ENCODE data around the gene ILKAP.
"Not testable (repeated sequence)": the region's sequence is repeated elsewhere in the genome, so short reads cannot be mapped to it uniquely, and the experiment has no call there.

The ILKAP gene

DNA sequence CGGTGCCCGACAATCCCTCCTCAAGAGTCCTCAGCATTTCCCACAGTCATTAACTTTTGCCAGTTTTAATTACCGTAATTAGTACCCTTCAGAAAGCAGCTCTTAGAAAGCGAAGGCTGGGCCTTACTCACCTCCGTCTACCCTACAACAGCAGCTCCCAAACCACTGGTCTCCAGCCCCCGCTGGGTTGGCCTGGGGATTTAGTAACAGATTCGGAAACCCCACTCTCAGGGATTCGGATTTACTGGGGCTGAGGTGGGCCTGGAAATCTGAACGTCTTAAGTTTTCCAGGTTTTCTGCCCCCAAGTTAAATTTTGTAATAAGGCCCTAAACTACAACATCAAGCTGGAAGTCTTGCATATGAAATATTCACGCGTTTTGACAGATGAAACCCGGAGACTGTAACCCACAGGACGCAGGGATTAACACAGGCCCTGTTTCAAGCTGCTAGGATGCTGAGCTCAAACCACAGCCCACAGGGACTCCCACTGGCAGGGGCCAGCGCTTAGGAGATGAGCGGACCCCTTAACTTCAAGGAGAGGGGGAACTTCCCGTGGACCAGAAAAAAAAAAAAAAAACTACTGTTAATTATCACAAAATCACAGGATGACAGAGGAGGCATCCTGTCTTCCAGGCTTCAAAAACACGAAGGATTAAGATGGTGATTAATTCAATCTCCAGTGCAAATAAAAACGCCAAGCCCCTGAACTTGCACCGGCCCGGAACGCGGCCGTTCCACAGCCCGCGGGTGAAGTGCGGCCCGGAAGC, 985 bp downstream of the ILKAP start:
- ATAC-seq (replicated peaks): no peak
- Mint-ChIP-seq H3K27ac (peak overlapping the region; percentile 90 to 91), H3K4me3 (peak overlapping the region; percentile 85), H3K4me1 (ENCODE audit: low read depth in 2 of 2) (peaks cover 38 to 47% of the 10 kb centered on the region in 2 donors), H3K36me3 (ENCODE audit: insufficient read depth) (peaks cover 11% of the 10 kb centered on the region), H3K27me3 (no peaks in the 10 kb centered on the region), H3K9me3 (no peaks in the 10 kb centered on the region)
- DNase-seq: peak in 1 of 3 experiments; percentile 10

- Mint-ChIP-seq H3K9me3 (no peaks in the 10 kb centered on the region), H3K27me3 (no peaks in the 10 kb centered on the region), H3K27ac (no peak overlapping the region), H3K4me1 (ENCODE audit: low read depth in 2 of 2) (peaks cover 5 to 7% of the 10 kb centered on the region in 2 donors), H3K4me3 (no peak overlapping the region), H3K36me3 (ENCODE audit: insufficient read depth) (peaks cover 98% of the 10 kb centered on the region)
- ATAC-seq (replicated peaks) (no peak), DNase-seq (no peak)
Measured at GRCh38 chr2:238190445-238190844, 13.1 kb downstream of the ILKAP start.

DNA sequence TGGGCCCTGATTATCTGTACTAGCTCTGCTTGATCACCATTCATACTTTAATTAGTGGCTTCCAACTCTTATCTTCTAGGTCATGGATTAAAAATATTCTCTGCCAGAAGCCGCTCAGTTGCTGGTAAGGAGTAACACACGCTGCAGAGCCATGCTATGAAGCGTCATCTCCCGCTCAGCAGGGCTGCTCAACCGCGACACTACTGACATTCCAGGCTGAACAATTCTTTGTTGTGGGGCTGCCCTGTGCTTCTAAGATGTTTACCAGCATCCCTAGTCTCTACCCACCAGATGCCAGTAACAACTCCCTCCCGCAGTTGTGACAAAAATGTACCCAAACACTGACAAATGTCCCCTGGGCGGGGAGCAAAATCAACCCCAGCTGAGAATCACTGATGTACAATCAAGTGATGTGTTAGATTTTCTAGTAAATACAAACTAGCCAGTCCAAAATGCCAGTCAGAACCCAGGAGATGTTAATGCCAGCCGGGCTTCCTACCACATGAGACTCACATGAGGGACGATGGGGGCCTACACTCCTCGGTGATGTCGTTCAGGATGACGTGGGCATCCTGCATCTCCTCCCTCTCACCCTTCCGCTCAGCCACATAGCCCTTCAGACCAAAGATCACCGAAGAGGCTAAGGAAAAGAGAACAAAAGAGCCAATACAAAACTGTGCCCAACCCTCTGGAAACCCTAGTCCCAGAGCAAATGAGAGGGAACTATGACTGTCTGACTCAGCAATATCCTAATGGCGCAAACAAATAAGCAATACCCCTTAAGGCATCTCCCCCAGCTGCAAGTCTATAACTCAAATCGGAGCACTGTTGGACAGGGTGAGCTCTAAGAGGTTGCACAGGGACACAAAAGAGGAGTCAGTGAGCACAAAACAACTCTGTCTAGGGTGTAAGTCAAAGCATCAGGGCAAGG, 15.6 kb downstream of the ILKAP start:
- peaks cover 100% of the 10 kb centered on the region for H3K36me3 Mint-ChIP-seq (ENCODE audit: insufficient read depth)
- DNase-seq (no peak), ATAC-seq (replicated peaks) (no peak)
- H3K4me3 Mint-ChIP-seq: no peak overlapping the region
- H3K9me3 Mint-ChIP-seq: no peaks in the 10 kb centered on the region
- peaks cover 5 to 12% of the 10 kb centered on the region in 2 donors for H3K4me1 Mint-ChIP-seq (ENCODE audit: low read depth in 2 of 2)
- no peaks in the 10 kb centered on the region for H3K27me3 Mint-ChIP-seq
- H3K27ac Mint-ChIP-seq: peak overlapping the region in 1 of 2 donors; percentile 55

GRCh38 chr2:238183821-238184220, 19.7 kb downstream of the ILKAP start:
- no peak overlapping the region for H3K4me3 Mint-ChIP-seq
- peak overlapping the region in 1 of 2 donors; percentile 20 for H3K27ac Mint-ChIP-seq
- no peaks in the 10 kb centered on the region for H3K9me3 Mint-ChIP-seq
- no peak for DNase-seq
- H3K4me1 Mint-ChIP-seq (ENCODE audit: low read depth in 2 of 2): peaks cover 5 to 16% of the 10 kb centered on the region in 2 donors
- H3K36me3 Mint-ChIP-seq (ENCODE audit: insufficient read depth): peaks cover 100% of the 10 kb centered on the region
- peak; percentile 55 for ATAC-seq (replicated peaks)
- H3K27me3 Mint-ChIP-seq: no peaks in the 10 kb centered on the region

- Mint-ChIP-seq H3K4me3 (no peak overlapping the region), H3K9me3 (no peaks in the 10 kb centered on the region), H3K27me3 (no peaks in the 10 kb centered on the region), H3K4me1 (ENCODE audit: low read depth in 2 of 2) (peaks cover 5 to 16% of the 10 kb centered on the region in 2 donors), H3K36me3 (ENCODE audit: insufficient read depth) (peaks cover 97% of the 10 kb centered on the region), H3K27ac (peak overlapping the region in 1 of 2 donors; percentile 55)
- ATAC-seq (replicated peaks) (no peak), DNase-seq (no peak)
Measured at GRCh38 chr2:238182362-238182761, 21.1 kb downstream of the ILKAP start.

DNA sequence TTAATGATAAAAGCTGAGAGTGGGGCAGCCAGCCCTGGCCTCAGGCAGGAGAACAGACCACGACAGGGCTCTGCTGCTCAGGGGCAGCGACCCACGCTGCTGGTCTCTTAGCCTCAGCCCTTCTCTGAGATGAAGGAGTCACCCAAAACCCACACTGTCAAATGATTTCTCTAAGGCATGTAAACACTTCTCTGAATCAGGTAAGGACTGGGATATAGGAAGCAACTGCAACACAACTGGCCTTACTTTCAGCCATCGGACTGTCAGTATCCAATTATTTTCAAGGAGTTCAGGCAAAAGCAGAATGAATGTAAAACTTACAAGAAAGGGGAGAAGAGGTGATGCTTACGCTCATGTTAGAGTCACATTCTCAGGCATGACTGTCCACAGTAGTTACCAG, 22.9 kb downstream of the ILKAP start:
- Mint-ChIP-seq H3K27ac (no peak overlapping the region), H3K36me3 (ENCODE audit: insufficient read depth) (peaks cover 96% of the 10 kb centered on the region)

GRCh38 chr2:238176613-238177012, 26.9 kb downstream of the ILKAP start:
- Mint-ChIP-seq H3K9me3 (no peaks in the 10 kb centered on the region), H3K4me3 (no peak overlapping the region), H3K4me1 (ENCODE audit: low read depth in 2 of 2) (peaks cover 0 to 4% of the 10 kb centered on the region in 2 donors), H3K27ac (peak overlapping the region in 1 of 2 donors; percentile 42), H3K36me3 (ENCODE audit: insufficient read depth) (peaks cover 93% of the 10 kb centered on the region), H3K27me3 (no peaks in the 10 kb centered on the region)
- ATAC-seq (replicated peaks) (no peak), DNase-seq (no peak)

More for the DNA sequence above, 22.9 kb downstream of the ILKAP start:
- no peaks in the 10 kb centered on the region for H3K9me3 Mint-ChIP-seq
- H3K27me3 Mint-ChIP-seq: no peaks in the 10 kb centered on the region
- no peak for DNase-seq
- peaks cover 3 to 12% of the 10 kb centered on the region in 2 donors for H3K4me1 Mint-ChIP-seq (ENCODE audit: low read depth in 2 of 2)
- no peak for ATAC-seq (replicated peaks)
- H3K4me3 Mint-ChIP-seq: no peak overlapping the region

GRCh38 chr2:238174701-238175100, 28.8 kb downstream of the ILKAP start:
- ATAC-seq (replicated peaks) (no peak), DNase-seq (no peak)
- Mint-ChIP-seq H3K9me3 (no peaks in the 10 kb centered on the region), H3K4me1 (ENCODE audit: low read depth in 2 of 2) (peaks cover 0 to 4% of the 10 kb centered on the region in 2 donors), H3K4me3 (no peak overlapping the region), H3K36me3 (ENCODE audit: insufficient read depth) (peaks cover 92% of the 10 kb centered on the region), H3K27ac (peak overlapping the region in 1 of 2 donors; percentile 23), H3K27me3 (no peaks in the 10 kb centered on the region)

- peaks cover 88% of the 10 kb centered on the region for H3K36me3 Mint-ChIP-seq (ENCODE audit: insufficient read depth)
- no peaks in the 10 kb centered on the region for H3K9me3 Mint-ChIP-seq
Measured at GRCh38 chr2:238174291-238174690, 29.2 kb downstream of the ILKAP start.

DNA sequence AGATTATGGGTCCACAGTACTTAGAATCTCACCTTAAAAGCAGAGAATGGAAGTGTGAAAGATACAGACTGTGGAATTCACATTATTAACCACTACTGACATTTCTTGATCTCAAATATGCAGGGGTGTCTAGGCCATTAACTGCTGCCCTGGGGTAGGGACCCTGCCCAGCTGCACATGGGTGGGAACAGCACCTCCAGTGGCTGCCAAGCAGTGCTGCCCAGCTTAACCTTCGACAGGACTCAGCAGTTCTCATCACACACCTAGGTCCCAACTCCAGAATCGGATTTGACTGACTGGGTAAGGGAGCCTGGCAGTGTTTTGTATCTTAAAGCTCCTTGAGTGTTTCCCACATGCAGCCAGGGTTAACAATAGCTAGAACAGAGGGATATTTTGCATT, 29.8 kb downstream of the ILKAP start:
- H3K9me3 Mint-ChIP-seq: no peaks in the 10 kb centered on the region
- H3K27ac Mint-ChIP-seq: peak overlapping the region; percentile 74 to 87
- DNase-seq: no peak
- peaks cover 86% of the 10 kb centered on the region for H3K36me3 Mint-ChIP-seq (ENCODE audit: insufficient read depth)
- H3K4me3 Mint-ChIP-seq: no peak overlapping the region
- ATAC-seq (replicated peaks): no peak
- no peaks in the 10 kb centered on the region for H3K27me3 Mint-ChIP-seq
- H3K4me1 Mint-ChIP-seq (ENCODE audit: low read depth in 2 of 2): peaks cover 0 to 4% of the 10 kb centered on the region in 2 donors

More at GRCh38 chr2:238174291-238174690, 29.2 kb downstream of the ILKAP start:
- DNase-seq: no peak
- H3K27me3 Mint-ChIP-seq: no peaks in the 10 kb centered on the region
- no peak overlapping the region for H3K4me3 Mint-ChIP-seq
- H3K27ac Mint-ChIP-seq: no peak overlapping the region
- peaks cover 0 to 4% of the 10 kb centered on the region in 2 donors for H3K4me1 Mint-ChIP-seq (ENCODE audit: low read depth in 2 of 2)
- no peak for ATAC-seq (replicated peaks)

- Mint-ChIP-seq H3K27me3 (no peaks in the 10 kb centered on the region), H3K9me3 (no peaks in the 10 kb centered on the region), H3K4me3 (no peak overlapping the region), H3K4me1 (ENCODE audit: low read depth in 2 of 2) (peaks cover 0 to 4% of the 10 kb centered on the region in 2 donors), H3K27ac (peak overlapping the region; percentile 22 to 74), H3K36me3 (ENCODE audit: insufficient read depth) (peaks cover 86% of the 10 kb centered on the region)
- ATAC-seq (replicated peaks) (no peak), DNase-seq (no peak)
Measured at GRCh38 chr2:238172439-238172838, 31.1 kb downstream of the ILKAP start.

GRCh38 chr2:238171575-238172187, 31.8 kb downstream of the ILKAP start:
- Mint-ChIP-seq H3K36me3 (ENCODE audit: insufficient read depth) (peaks cover 85% of the 10 kb centered on the region), H3K27ac (no peak overlapping the region), H3K27me3 (no peaks in the 10 kb centered on the region), H3K9me3 (no peaks in the 10 kb centered on the region), H3K4me1 (ENCODE audit: low read depth in 2 of 2) (peaks cover 0 to 4% of the 10 kb centered on the region in 2 donors), H3K4me3 (no peak overlapping the region)
- ATAC-seq (replicated peaks) (no peak), DNase-seq (no peak)

- H3K36me3 Mint-ChIP-seq (ENCODE audit: insufficient read depth): peaks cover 79% of the 10 kb centered on the region
- H3K4me3 Mint-ChIP-seq: not testable (repeated sequence)
Measured at GRCh38 chr2:238171072-238171431, 32.4 kb downstream of the ILKAP start.

More at GRCh38 chr2:238171072-238171431, 32.4 kb downstream of the ILKAP start:
- not testable (repeated sequence) for H3K9me3 Mint-ChIP-seq; H3K4me1 Mint-ChIP-seq (ENCODE audit: low read depth in 2 of 2); H3K27me3 Mint-ChIP-seq; ATAC-seq (replicated peaks); DNase-seq
- H3K27ac Mint-ChIP-seq: peak overlapping the region in 1 of 2 donors; percentile 17

Data from effector memory CD8-positive, alpha-beta T cell (primary cell).